Measurements from ENCODE around the gene FLYWCH2.

Gene FLYWCH2

DNA sequence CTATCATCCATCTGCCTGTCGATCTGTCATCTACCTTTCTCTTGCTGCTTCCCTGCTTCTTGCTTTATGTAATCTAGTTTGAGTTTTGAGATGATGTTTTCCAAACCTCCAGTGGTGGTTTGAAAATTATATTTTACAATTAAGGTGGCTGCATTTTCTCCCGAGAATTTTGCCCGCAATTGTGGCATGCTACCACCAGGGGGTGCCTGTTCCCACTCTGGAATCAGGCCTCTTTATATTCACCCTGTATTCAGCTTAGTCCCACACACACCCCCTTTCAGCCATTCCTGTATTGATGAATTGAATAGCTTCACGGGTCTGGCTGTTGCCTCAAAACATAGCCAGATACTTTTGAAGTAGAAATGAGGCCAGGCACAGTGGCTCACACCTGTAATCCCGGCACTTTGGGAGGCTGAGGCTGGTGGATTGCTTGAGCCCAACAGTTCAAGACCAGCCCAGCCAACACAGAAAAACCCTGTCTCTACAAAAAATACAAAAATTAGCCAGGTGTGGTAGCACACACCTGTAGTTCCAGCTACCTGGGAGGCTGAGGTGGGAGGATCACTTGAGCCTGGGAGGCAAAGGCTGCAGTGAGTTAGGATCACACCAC, 28.2 kb upstream of the FLYWCH2 start:
- DNase-seq = peak; percentile 50

DNA sequence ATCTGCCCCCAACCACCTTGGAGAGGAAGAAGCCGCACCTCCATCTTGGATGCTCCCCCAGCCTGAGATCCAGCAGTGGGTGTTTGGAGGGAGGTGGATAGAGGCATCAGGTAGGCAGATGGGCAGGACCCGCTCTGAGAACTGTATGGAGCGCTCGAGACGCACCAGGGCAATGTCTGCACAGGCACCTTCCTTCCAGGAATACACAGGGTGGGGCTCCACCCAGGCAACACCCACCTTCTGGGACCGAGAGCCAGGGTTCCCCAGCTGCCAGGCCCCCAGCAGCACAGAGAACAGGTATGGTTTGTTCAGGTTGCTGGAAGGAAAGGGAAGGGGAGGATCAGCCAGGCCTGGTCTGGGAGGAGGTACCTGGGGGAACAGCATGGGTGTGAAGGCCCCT, 27.5 kb upstream of the FLYWCH2 start:
- no peak for DNase-seq

DNA sequence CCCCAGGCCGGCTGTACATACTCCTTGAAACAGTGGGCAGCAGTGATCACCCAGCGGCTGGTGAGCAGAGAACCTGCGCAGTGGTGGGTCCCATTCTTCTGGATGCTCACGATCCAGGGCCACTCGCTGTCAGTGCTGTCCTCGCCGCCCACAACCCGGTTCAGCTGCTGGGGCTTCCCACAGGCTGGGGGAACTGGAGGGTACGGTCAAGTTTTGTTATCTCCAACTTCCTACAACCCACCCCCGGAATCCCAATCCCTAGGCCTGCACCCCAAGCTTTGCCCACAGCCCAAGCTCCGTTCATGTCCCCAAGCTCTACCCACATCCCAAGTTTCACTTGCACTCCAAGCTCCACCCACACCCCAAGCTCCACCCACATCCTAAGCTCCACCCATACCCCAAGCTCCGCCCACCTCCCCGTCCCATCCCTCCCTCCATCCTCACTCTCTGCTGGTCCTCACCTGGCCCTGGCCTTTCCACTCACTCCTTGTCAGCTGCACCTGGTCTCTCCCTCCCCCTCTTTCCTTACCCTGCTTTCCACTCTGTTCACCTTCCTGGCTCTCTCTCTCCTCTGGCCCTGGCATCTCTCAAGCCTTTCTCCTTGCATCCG, 26.8 kb upstream of the FLYWCH2 start:
- DNase-seq = peak; percentile 38

DNA sequence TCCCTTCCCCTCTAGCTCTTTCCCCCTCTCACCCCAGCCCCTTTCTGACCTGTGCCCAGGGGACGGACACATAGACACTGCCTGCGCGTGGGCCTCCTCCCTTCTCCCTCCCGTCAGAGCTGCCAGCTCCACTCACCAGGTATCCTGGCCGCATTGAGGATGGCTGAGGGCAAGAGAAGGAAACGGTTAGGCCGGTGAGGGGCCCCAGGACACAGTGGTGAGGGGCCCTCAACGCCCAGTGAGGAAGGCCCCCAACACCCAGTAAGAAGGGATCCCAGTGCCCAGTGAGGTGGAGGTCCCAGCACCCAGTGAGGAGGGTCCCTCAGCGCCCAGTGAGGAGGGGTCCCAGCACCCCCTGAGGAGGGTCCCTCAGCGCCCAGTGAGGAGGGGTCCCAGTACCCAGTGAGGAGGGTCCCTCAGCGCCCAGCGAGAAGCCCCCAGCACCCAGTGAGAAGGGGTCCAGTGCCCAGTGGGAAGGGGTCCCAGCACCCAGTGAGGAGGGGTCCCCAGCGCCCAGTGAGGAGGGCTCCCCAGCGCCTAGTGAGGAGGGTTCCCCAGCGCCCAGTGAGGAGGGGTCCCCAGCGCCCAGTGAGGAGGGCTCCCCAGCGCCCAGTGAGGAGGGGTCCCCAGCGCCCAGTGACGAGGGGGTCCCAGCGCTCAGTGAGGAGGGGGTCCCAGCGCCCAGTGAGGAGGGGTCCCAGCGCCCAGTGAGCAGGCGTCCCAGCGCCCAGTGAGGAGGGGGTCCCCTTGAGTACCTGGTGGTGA, 26.1 kb upstream of the FLYWCH2 start:
- no peak for DNase-seq

DNA sequence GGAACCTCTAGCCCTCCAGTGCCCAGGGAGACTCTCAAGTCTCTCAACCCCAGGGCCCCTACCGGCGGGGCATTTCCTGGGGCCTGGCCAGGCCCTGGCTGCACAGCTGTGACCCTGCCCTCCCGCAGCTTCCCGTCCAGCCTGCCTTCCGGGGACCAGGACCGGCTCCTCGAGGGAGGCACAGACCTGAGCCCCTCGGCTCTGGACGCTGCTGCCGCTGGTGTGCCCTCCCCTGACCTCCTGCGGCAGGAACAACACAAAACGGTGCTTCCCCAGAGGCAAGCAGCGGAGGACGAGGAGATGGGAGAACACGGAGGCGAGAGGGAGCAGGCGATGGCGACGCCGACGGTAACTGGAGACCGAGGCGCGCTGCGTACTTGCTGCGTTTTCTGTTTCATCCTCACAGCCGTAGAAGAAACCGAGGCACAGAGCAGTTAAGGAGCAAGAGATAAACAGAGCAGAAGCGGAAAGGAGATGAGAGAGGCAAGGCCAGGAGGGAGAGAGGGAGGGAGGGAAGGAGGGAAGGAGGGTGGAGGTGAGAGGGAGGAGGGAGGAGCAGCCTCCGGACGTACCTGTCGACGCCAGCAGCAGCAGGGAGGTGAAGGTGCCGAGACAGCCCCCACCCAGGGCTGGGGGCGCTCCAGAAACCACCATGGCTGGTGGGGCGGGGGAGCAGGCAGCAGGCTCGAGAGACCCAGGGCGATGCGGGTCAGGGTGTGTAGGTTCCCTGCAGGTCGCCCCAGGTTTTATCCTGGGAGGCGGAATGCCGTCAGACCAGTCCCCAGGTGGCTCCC, 25.4 kb upstream of the FLYWCH2 start, which contains the start of gene PRSS22:
TSS of gene PRSS22 (minus strand) at position 720 of the 794 bp plus-strand sequence. CDS start at position 654, 66 bp downstream.
- peak; percentile 28 for DNase-seq

GRCh38 chr16:2858245-2859025, 24.6 kb upstream of the FLYWCH2 start:
- no peak for DNase-seq

- no peak for DNase-seq
Observed at GRCh38 chr16:2859686-2860265, 23.2 kb upstream of the FLYWCH2 start.

GRCh38 chr16:2860826-2861567, 22.0 kb upstream of the FLYWCH2 start:
- DNase-seq = peak; percentile 80

DNA sequence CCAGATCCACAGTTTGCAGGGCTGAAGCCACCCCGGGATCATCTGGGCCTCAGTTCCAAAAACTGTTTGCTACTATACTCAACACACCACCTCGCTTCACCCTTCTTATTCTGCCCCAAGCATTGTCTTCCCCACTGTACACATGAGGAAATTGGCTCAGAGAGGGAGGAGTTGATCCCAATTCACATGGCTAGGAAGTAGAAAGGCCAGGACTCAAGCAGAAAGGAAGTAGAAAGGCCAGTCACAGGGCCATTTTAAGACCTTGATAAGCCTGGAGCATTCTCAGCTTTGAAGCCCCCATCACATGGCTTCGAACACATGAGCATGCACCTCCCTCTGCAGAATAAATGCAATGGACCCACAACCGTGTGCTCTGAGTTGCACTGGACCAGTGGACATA, 17.4 kb upstream of the FLYWCH2 start:
- DNase-seq = no peak

DNA sequence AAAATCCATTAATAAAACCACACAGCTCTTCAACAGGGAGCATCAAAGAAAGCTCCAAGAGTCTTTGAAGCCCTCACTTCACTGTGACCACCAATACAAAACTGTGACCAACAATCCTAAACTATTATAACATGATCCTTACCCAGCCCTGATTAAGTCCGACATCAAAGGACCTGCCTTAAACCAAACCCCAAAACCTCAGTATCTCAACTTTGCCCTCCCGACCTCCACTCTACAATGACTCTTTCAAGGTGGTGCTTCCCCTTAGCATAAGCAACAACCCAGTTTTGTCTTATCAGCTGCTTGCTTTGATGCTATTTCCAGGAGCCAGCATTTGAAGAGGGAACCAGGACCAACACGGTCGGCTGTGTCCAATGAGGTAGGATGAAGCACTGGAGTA, 16.6 kb upstream of the FLYWCH2 start:
- DNase-seq = no peak

- no peak for DNase-seq
Observed at GRCh38 chr16:2867661-2867986, 15.4 kb upstream of the FLYWCH2 start.

GRCh38 chr16:2867987-2868789, 14.8 kb upstream of the FLYWCH2 start:
- peak; percentile 96 for DNase-seq

DNA sequence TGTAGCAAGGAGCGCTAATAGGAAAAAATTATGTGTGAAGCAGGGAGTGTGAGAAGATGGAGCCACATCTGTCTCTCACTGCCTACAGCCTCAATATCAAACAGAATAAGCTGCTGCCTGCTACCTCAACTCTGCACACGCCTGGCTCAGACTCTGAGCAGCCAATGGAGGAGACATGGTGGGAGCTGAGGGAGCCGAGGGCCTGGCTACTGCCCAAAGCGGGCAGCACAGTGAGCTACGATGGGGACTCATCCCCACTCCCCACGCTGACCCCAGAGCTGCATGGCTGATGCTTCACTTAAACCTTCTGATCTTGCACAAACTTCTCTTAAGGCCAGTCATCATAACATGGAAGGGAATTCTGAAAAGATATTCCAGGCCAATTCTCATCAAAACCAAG, 11.1 kb upstream of the FLYWCH2 start:
- DNase-seq = no peak

DNA sequence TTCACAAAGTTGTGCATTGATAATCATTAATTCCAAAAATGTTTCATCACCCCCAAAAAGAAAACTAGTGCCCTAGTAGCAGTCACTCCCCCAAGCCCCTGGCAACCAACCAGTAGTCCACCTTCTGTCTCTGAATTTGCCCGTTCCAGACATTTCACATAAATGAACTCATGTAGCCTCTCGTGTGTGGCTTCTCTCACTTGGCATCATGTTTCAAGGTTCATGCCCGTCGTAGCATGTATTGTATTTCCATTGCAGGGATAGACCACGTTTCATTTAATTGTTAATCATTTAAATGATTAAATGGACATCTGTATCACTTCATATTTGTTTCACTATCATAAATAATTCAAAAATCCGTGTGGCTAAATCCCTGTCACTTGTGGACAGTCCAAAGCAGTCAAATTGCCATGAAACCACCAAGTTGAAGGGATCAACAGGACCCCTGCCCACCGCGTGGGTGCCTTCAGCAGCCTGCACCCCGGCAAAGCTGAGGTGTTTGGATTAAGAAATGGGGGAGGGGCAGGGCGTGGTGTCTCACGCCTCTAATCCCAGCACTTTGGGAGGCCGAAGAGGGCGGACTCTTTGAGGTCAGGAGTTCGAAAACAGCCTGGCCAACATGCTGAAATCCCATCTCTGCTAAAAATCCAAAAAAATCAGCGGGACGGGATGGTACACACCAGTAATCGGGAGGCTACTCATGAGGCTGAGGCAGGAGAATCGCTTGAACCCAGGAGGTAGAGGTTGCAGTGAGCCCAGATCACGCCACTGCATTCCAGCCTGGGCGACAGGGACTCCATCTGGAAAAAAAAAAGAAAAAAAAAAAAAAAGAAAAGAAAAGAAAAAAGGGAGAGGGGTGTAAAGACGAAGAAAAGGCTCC, 8.7 kb upstream of the FLYWCH2 start:
- DNase-seq = no peak

DNA sequence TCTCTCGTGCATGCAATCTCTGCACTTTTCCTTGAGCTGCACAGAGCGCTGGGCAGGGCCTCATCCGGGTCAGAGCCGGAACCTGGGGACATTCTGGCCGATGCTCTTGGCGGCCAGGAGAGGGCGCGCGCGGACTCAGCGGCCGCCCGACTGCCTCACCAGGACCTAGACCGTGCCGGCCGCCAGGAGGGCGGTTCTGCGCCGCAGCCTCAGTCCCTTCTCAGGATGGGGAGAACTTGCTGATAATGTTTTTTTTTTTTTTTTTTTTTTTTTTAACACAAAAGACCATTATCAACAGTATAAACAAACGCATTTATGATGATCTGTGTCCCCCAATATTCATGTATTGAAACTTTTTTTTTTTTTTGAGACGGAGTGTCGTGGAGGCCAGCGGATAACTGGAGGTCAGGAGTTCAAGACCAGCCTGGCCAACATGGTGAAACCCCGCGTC, 8.1 kb upstream of the FLYWCH2 start:
- DNase-seq = peak; percentile 91

DNA sequence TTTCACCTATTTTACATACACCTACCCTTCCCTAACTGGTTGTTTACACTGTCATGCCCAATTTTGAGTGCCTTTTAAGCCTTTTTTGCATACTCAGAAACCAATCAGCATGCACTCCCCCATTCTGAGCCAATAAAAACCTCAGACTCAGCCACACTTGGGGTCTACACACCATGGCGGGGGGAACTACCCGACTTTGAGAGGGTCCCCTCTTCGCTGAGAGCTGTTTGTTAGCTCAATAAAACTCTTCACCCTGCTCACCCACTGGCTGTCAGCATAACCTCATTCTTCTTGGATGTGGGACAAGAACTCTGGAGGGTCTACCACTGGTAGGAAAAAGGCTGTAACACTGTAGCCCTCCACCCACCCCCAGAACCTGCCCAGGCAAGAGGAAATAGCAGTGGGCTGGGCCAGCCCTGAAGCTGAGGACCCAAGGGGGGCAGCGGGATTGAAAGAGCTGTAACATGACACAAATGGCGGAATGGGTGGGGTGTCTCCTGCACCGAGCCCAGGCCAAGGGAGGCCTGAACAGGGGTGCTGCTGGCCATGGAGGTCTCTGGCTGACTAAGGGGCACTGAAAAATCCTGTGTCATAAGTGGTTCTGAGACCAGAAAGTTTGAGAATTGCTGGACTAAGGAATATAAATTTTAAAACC, 3.0 kb upstream of the FLYWCH2 start:
- DNase-seq = no peak

DNA sequence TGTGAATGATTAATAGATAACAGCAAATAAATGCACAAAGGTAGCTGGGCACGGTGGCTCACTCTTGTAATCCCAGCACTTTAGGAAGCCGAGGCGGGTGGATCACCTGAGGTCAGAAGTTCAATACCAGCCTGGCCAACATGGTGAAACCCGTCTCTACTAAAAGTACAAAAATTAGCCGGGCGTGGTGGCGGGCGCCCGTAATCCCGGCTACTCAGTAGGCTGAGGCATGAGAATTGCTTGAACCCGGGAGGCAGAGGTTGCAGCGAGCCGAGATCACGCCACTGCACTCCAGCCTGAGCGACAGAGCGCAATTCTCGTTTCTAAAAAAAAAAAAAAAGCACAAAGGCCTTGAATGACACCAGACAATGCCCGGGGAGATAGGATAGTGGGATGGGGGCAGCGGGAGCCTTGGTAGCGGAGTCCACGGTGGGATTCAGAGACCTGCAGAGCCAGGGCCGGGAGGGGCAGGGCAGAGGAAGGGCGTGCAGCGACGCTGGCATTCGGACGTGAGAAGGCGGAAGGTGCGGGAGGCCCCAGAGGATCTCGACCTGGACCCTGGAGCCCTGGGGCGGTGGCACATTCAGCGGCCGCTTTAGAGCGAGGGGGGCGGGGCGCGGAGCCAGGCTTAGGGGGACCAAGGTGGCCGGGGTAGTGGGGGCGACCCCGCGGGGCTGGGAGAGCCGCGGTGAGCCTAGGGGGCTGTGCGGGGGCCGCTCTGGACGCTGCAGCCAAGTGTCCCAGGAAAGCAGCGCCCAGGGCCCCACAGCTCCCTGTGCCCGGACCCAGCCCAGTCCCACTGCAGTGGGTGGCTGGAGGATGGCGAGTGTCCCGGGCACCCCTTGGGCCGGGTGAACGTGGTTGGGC, 999 bp upstream of the FLYWCH2 start:
- DNase-seq = peak; percentile 27

GRCh38 chr16:2883458-2883908, 468 bp downstream of the FLYWCH2 start:
- peak; percentile 15 for DNase-seq
